Activated CD4-positive, CD25-positive, alpha-beta regulatory T cell treated with anti-CD3 and anti-CD28 coated beads, Interleukin-2, amount 50 U/mL, for 24 hours (primary cell): Measurements from ENCODE around the gene TAS1R3.

Source experiments
- ATAC-seq, 2 donors: fragments of 150-1000 bp; cut with Tn5 transposase; one replicate each; pipeline ENCODE4 v1.10.0; 2021; ENCODE audit warnings: mild to moderate bottlenecking in 1 of 2, moderate library complexity in 1 of 2

Gene TAS1R3

DNA sequence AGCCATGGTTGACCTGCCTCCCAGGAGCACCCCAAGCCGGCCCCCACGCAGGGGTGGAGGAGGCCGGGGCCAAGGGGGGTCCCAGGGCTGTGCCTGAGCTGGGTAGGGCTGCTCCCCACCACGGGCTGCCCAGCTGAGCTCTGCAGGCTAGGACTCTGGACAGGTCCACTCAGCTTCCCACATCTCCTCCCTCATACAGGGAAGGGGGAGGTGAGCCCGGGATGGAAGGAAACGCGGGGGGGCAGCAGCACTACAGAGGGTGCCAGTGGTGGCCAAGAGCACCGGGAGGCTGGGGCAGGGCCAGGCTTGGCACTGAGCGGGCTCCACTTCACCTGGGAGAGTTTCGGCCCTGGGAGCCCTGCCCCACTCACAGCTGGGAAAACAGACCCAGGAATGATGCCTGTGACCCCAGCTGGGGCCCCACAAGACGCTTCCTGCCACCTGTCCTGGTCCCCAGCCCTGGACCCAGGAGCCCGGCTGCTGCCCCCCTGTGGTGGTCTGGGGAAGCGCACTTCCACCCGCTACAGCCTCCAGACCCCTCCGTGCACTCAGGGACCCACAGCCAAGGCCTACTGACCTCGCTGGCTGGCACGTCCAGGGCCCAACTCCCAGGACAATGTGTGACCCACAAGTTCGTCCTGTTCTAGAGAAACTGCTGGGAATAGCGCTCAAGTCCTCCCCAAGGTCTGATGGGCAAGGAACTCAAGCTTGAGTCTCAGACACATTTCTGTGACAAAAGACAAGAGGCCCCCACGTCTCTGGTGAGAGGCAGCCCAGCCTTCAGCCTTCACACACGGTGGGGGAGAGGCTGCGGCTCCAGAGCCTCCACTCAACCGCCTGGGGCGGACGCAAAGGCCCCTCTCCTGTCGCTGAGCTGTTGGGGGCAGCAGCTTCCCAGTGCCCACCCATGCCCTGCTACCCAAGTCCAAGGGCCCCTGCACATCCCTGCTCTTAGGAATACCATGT is 40.9 kb downstream of the TAS1R3 start:
- peak in 1 of 2 donors; percentile 8 for ATAC-seq

DNA sequence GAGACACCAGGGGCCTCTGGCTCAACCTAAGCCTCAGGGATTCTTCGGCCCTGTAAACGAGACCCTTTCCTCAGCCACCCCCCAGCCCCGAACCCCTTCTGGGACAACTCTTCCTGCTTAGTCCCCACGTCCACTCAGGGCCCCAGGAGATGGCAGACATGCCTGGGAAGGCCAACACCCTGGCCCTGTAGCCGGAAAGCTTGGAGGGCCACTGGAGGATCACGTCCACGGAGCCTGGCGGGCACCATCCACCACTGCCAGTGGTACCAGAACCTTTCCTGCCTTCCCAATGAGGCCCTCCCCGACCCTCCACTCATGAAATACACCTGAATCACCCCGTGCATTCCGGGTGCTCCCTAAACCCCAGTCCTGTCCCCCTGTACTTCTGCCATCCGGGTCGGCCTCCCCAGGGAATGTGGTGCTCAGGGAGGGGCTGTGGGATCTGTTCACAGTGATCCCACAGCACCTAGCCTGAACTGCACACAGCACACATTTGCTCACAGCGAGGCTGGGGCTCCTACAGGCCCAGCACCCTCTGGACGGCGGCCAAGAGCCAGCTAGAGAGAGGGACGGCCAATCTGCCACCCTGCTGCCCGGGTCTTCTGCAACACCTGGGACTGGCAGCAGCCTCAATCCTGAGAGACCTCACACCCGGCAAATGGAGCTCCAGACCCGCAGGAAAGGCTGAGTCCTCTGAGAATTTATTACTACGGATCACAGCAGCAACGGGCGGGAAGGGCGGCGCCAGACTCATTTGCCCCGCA is 42.2 kb downstream of the TAS1R3 start:
- ATAC-seq = no peak

DNA sequence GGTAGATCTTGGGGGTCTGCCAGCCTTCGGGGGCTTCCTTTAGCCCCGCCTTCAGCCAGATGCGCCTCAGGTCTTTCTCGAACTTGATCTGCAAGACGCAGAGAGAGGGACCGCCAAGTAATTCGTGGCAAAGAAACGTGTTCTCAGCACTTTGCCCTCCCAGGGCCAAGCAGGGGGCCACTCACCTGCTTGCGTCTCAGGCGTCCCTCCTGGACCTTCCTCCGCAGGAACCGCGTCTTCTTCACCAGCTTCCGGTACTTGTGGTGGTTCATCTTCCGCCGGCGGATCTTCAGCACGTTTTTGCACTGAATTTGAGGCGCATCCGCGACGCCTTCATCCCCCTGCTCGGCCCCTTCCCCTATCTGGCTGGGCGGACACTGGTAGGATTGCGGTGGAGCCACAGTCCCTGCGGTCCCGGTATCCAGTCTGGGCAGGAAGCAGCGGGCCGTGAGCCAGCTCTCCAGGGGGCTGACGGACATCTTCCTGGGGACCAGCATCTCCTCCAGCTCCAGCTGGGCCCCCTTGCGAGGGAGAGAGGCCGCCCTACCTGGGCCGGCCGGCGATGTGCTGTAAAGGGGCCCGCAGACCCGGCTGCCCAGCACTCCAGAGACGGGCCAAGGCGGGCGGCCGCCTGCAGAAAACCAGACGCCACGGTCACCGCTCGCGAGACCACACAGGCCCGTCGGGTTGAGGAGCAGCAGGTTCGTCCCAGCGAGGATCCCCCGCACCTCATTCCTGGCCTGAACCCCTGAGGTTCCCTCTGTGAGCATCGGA is 42.9 kb downstream of the TAS1R3 start:
- no peak for ATAC-seq

DNA sequence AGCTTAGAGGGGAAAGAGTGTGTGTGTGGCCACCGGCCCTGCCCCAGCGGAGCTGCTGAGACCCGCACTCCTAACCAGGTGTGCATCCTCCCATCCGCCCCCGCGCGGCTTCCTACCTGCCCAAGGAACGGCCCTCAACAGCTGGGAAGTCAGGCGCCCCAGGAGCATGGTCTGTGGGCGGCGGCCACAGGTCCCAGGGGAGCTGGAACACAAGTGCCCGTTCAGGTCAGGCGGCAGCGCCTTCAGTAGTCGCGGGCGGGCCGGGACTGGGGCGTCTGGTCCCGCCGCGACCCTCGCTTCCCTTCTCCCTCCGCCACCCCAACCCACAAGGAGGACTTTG is 43.5 kb downstream of the TAS1R3 start:
- ATAC-seq = no peak

DNA sequence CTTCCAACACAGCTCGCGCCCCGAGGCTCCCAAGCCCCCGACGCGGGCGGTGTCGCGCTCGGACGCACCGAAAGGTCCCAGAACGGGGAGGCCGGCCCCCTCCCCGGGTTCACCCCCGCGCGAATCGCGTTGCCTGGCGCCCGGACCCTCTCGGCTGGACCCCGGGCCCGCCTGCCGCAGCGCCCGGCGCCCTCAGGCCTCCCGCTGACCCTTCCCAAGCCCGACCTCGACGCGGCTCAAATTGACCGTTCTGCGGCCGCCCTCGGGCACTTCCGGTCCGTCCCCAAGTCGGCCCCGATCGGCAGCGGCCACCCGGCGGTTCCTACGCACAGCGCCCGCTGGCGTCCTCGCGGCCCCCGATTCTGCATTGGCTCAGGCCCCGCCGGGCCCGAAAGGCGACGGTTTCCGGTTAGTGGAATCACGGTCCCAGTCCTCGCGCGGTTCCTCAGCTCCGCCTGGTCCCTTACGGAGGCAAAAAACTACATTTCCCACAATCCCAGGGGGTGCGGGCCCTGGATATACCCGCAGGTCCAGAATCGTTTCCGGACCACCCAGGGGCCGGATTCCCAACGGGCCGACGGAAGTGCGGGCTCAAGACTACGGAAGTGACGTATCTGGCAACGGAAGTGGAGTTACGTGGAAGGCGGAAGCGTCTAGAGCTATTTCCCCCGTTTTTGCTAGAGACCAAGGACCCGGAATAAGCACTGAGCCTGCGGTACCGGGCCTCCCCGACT is 44.0 kb downstream of the TAS1R3 start, which contains the start of gene AURKAIP1:
TSS of gene AURKAIP1 (minus strand) at position 279 of the 734 bp plus-strand sequence. CDS start 451 bp downstream, outside the sequence.
- ATAC-seq = peak; percentile 96 to 97

DNA sequence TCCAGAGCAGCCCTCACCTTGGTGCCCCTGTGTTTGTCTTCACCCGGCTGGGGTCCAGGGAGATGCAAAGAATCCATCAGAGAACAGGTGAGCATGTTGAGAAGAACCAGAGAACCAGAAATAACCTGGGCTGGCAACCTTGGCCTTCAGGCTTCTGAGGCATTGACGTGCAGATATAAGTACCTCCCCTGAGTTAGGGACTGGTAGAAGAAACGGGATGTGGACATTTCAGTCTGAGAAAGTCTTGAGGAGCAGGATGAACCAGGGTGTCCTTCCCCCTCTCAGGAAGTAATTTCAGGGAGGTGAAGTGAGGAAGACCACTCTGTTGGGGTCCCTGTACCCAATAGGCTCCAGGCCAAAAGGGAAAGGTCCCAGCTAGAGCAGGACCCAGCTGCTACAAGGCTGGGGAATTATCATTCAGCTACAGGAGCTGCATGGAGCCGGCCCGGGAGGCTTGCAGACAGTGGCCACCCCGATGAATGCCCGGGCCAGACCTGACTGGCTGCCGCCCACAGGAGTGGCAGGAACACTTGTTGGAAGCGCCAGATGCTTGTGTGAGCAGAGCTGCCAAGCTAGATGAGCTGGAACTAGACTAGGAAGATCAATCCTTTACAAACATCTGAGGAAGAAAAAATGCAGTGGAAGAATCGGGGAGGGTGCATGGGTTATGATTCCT is 45.6 kb downstream of the TAS1R3 start:
- no peak for ATAC-seq

DNA sequence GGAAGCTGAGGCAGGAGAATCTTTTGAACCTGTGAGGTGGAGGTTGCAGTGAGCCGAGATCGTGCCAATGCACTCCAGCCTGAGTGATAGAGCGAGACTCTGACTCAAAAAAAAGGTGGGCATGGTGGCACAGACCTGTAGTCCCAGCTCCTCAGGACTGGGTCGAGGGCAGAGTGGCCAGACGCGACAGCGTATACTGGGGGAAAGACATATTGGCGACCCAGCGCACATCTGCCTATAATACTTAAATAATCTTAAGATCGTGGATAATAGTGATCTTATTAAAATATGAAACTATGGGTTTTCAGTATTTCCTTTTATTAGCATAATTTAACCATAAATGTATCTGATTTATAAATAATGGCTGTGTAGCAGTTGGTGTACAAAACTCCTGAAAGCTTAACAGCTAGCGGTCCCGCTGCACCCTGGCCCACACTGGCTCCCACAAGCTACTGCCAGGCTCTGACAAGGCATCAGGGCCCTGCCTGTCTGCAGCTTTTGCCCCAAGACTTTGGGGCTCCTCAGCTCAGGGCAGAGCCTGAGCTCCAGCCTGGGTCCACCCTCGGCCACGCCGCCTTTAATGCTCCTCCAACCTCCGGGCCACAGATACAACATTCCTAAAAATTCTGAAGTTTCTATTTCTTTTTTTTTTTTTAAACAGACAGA is 46.6 kb downstream of the TAS1R3 start:
- no peak for ATAC-seq

DNA sequence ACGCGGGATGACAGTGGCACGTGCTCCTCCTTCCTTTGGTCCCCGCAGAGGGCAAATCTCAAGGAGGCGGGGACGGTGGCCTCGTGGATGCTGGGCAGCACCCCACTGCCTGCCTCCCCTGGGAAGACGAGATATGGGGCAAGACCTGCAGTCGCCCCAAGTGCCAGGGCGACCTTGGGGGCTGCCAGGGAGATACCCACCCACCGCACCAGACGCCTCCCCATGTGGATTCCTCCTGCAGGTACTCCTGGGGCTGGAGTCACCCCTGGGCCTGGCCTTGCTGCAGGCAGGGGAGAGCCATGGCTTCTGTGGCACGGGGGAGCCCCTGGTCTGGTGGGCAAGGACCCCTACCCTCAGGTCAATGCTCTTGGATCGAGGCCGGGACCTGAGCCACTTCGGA is 49.8 kb downstream of the TAS1R3 start:
- ATAC-seq = no peak

DNA sequence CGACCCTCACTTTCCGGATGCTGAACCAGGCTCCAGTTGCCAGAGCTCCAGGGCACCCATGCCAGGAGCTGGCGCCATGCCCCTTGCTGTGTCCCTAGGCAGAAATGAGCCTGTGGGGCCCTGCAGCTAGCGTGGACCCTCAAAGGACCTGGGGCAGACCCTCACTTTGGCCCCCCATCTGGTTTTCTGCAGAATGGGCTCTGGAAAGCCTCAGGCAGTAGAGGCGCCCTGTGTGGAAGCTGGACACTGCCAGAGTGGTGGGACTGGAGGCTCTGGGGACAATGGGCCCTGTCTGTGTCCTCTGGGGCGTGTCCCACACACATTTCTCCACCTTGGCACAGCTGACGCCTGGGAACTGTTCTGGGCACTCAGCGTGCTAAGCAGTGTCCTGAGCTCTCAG is 50.2 kb downstream of the TAS1R3 start:
- ATAC-seq = no peak
